Anterior cingulate cortex (tissue), 58 donors: ENCODE measurements around the gene TMEM135.
"Not testable (repeated sequence)": the region's sequence is repeated elsewhere in the genome, so short reads cannot be mapped to it uniquely, and the experiment has no call there.

Source experiments
- DNase-seq, 58 donors: peaks; one replicate each; lab custom pipeline; 2025; lab: John Stamatoyannopoulos, UW

Gene TMEM135

GRCh38 chr11:87136236-87136635 lies 98.5 kb downstream of the TMEM135 start:
- no peak for DNase-seq

DNA sequence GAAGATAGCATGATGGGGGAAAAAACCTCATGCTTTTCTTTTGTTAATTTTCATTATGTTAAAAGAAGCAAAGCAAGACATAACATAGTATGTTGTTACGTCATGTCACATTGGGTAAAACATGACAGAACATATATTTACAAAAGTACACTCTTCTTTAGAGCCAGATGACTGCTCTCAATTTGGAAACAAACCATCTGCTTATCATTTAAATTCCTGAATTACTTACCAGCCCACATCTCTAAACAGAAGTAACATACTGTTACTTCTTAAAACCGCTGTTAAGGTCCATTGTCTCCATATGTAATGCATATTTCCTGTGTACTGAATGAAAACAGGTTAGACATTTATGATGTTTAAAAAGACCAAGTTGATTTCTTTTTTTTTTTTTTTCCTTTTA lies 100.0 kb downstream of the TMEM135 start:
- DNase-seq: no peak

DNA sequence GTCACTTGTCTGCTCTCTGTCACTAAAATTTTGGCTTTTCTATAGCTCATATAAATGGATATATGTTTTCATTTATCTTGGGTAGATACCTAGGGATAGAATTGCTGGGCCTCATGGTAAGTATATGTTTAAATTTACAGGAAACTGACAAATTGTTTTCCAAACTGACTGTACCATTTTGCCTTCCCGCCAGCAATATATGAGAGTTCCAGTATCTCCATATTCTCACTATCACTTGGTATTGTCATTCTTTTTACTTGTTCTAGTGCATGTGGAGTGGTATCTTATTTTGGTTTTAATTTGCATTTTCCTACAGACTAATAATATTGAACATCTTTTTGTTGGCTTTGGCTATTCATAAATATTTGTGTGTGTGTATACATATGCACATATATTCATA lies 101.7 kb downstream of the TMEM135 start:
- DNase-seq: no peak

DNA sequence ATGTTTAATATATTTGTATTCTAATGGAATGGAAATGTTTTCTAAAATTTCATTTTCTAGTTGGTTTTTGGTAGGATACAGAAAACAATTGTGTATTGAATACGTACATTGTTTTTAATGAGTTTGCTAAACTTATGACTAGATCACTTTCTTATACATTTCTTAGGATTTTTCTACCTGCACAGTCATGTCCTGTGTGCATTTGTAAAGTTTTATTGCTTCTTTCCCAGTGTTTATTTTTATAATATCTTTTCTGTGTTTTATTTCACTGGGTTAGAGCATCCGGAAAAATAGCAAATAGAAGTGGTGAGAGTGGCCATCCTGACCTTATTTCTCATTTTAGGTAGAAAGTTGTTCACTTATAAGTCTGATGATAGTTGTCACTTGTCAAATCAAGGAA lies 103.6 kb downstream of the TMEM135 start:
- no peak for DNase-seq

DNA sequence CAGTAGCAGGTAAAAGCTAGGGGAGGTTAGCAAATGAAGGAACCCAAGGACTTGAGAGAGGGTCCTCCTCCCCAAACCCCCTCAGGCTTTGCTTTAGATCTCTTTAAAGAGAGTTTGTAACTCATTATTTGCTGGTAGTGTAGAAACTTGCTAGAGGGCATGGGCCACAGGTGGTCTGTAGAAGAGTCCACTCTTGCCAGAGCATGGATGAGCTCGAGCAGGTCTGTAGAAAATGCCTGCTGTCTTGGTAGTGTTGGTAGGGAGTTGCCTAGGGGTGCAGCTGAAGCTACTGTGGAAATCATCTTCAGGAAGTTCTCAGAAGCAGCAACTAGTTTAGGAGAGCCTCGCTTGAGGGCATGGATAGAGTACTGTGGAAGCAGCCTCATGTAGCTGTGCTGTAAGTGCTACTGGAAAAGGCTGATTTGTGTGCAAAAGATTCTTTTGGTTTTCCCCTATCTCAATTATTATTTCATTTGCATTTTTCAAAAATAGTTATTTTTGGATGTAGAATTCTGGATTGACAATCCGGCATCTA lies 104.3 kb downstream of the TMEM135 start:
- DNase-seq: no peak

- DNase-seq: no peak
Observed at GRCh38 chr11:87142594-87142993, 104.9 kb downstream of the TMEM135 start.

DNA sequence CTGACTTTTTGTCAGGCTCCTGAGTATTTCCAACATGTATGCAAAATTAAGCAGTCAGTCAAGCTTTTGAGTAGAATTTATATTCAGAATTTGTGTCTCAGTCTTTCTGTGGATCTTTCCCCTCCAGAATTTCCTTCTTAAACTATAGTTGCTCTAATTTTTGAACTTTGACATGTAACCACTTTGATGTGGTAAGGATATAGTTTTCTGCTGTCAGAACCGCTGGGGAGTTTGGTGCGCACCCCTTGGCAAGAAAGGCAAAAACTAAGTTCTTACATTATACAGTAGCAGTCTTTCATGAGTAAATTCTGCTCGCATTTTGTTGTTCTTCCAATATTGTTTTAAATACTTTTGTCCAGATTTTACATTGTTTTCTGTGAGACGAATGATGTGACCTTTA lies 105.9 kb downstream of the TMEM135 start:
- DNase-seq: no peak

GRCh38 chr11:87144252-87144651 lies 106.5 kb downstream of the TMEM135 start:
- no peak for DNase-seq

- no peak for DNase-seq
Observed at GRCh38 chr11:87148749-87149148, 111.0 kb downstream of the TMEM135 start.

- not testable (repeated sequence) for DNase-seq
Observed at GRCh38 chr11:87149782-87150181, 112.0 kb downstream of the TMEM135 start.

GRCh38 chr11:87150936-87151335 lies 113.2 kb downstream of the TMEM135 start:
- no peak for DNase-seq

- no peak for DNase-seq
Observed at GRCh38 chr11:87154246-87154645, 116.5 kb downstream of the TMEM135 start.

DNA sequence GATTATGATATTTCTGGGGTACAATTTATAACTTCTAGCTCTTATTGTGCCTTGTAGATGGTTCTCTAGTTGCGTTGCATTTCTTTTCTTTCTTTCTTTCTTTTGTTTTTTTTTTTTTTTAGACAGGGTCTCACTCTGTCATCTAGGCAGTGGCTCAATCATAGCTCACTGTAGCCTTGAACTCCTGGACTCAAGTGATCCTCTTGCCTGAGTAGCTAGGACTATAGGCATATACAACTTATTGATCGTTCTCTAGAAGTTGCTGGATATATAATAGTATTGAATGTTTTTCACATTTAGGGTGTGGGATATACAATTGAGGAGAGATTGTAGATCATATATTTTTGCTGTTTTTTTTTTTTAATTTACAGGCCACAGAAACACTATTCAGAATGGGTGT lies 119.2 kb downstream of the TMEM135 start:
- no peak for DNase-seq

DNA sequence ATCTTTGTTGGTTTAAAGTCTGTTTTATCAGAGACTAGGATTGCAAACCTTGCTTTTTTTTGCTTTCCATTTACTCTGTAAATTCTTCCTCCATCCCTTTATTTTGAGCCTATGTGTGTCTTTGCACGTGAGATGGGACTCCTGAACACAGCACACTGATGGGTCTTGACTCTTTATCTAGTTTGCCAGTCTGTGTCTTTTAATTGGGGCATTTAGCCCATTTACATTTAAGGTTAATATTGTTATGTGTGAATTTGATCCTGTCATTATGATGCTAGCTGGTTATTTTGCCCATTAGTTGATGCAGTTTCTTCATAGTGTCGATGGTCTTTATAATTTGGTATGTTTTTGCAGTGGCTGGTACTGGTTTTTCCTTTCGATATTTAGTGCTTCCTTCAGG lies 131.3 kb downstream of the TMEM135 start:
- not testable (repeated sequence) for DNase-seq

DNA sequence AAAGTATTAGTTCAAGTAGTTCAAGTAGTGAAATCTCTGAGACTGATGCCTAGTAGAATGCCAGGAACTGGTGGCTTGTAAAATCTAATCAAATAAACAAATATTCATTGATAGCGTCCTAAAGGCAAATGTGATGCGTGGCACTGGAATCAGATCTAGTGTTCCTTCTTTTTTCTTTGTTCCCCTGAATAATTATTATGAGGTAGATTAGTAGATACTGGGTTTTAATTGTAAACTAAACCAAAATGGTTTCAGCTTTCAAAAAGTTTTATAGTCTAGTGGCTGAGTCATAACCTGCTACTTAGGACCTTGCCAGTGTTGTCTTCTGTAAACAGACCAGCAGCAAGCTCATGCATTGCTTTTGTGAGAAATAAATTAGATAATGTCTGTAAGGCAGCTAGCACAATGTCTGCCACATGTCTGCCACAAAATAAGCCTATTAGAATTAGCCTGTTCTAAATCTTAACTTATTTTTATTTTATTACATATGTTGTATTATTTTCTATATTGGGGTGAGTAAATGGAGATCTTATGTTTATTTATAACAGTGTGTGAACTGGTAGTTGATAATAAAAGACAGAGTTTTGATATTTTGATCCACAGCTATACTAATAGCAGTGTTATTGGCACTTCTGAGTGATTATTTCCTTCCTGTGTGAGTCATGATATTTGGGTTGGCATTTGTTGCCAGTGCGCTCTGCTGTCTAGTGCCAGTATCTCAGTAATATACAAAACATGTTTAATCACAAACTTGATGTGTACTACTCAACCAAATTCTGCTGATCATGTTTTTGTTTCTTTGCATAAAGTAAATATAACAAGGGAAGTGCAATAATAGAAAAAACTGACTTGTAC lies 135.7 kb downstream of the TMEM135 start:
- no peak for DNase-seq

- DNase-seq: no peak
Observed at GRCh38 chr11:87174870-87175269, 137.1 kb downstream of the TMEM135 start.

DNA sequence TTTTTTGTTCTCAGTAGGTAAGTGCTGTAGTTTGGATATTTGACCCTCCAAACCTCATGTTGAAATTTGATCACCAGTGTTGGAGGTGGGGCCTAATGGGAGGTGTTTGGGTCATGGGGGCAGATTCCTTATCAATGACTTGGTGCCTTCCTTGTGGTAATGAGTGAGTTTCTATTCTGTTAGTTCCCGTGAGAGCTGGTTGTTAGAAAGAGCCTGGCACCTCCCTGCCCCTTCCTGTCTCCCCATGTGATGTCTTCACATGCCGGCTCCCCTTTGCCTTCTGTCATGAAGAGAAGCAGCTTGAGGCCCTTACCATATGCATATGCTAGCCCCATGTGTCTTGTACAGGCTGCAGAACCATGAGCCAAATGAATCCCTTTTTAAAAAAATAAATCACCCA lies 138.3 kb downstream of the TMEM135 start:
- DNase-seq: no peak

DNA sequence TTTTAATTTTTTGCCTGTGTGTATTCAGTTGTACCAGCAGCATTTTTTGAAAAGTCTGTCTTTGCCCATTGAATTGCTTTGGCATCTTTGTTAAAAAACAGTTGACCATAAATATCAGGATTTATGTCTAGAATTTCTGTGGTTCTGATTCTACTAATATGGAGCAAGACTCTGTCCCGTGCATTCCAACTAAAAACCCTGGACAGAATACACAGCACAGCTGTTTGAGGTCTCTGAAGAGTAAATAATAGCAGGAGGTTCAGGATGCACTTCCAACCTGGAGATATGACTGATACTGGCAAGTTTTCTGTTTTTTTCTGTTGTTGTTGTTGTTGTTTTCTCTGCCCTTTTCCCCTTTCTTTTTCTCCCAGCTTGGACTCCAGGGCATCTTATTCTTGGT lies 141.9 kb downstream of the TMEM135 start:
- DNase-seq: no peak

- no peak for DNase-seq
Observed at GRCh38 chr11:87180742-87181141, 143.0 kb downstream of the TMEM135 start.

GRCh38 chr11:87181143-87181542 lies 143.4 kb downstream of the TMEM135 start:
- no peak for DNase-seq

GRCh38 chr11:87185228-87185627 lies 147.5 kb downstream of the TMEM135 start:
- no peak for DNase-seq

GRCh38 chr11:87187076-87187475 lies 149.3 kb downstream of the TMEM135 start:
- DNase-seq: no peak
